HCT116 (cell line): ENCODE data around the gene IL1RAPL2.

Experiments used
- CBX3 ChIP-seq: IDR thresholded peaks from 2 replicates; pipeline ENCODE4 v1.6.1; 2012; ENCODE audit warnings: low read depth
- POLR2A ChIP-seq: IDR thresholded peaks from 2 replicates; pipeline ENCODE4 v1.7.0; 2011; ENCODE audit warnings: borderline replicate concordance; ENCODE audit not compliant: insufficient read depth, insufficient read length; ENCODE audit errors: extremely low read depth
- ZFX ChIP-seq: fragments of 450-650 bp; IDR thresholded peaks from 2 replicates; pipeline ENCODE4 v1.6.1; 2017
- TF ChIP-seq, protein P1 (sequence below): IDR thresholded peaks from 2 replicates; pipeline ENCODE4 v1.6.1; 2012
- TF ChIP-seq, protein P2 (sequence below), 3 experiments: fragments of 200-600 bp in 1 of 3; sonication (generic) in 1 of 3; IDR thresholded peaks in 2 of 3; conservative IDR thresholded peaks in 1 of 3; 2 replicates each; pipeline ENCODE4 v1.5.1; 2012 to 2017; ENCODE audit warnings: low read depth in 2 of 3, low read length in 2 of 3, antibody characterized with exemption in 1 of 3, borderline replicate concordance in 1 of 3, control low read depth in 1 of 3, mild to moderate bottlenecking in 1 of 3, mixed read lengths in 1 of 3, mixed run types in 1 of 3, moderate library complexity in 1 of 3; ENCODE audit not compliant: insufficient read depth in 1 of 3

DNA sequence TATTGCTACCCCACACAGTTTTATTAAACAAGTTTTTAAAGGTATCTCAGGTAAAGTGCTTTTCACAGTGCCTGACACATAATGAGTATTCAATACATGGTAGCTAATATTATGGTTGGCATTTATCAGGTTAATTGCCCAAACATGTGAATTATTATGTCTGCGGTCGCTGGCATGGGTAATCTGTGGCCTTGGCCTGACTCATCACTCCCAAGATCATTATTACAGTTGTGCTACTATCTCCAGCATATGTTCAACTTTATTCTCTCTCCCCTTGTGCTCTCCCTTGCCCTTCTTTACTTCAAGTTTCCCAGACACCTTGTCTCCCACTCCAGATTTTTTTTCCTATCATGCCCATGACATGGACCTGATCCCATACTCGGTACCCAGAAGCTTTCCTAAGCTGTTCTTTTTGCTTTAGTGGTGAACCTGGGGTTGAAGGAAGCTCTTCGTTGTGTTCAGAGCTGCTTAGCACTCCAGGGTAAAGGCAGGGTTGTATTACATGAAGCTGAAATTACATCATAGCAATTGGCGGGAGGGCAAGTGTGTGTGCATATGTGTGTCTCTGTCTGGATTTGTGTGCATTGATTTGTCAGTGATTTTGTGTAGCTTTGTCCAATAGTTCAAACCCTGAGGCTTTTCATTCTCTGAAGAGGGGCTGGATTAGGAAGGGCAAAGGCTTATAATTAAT, 1079.8 kb downstream of the IL1RAPL2 start:
- TF ChIP-seq CBX3, result no peak
- TF ChIP-seq, protein P1, sequence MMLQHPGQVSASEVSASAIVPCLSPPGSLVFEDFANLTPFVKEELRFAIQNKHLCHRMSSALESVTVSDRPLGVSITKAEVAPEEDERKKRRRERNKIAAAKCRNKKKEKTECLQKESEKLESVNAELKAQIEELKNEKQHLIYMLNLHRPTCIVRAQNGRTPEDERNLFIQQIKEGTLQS, result no peak
- TF ChIP-seq, protein P2, sequence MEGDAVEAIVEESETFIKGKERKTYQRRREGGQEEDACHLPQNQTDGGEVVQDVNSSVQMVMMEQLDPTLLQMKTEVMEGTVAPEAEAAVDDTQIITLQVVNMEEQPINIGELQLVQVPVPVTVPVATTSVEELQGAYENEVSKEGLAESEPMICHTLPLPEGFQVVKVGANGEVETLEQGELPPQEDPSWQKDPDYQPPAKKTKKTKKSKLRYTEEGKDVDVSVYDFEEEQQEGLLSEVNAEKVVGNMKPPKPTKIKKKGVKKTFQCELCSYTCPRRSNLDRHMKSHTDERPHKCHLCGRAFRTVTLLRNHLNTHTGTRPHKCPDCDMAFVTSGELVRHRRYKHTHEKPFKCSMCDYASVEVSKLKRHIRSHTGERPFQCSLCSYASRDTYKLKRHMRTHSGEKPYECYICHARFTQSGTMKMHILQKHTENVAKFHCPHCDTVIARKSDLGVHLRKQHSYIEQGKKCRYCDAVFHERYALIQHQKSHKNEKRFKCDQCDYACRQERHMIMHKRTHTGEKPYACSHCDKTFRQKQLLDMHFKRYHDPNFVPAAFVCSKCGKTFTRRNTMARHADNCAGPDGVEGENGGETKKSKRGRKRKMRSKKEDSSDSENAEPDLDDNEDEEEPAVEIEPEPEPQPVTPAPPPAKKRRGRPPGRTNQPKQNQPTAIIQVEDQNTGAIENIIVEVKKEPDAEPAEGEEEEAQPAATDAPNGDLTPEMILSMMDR (IDR thresholded peaks at IDR 0.05 in 2 of 3, conservative IDR thresholded peaks at IDR 0.05 in 1 of 3; ENCODE audit: borderline replicate concordance in 1 of 3, insufficient read depth in 1 of 3, low read depth in 2 of 3, low read length in 2 of 3), result no peak
- TF ChIP-seq ZFX, result no peak
- no peak for TF ChIP-seq POLR2A
